ENCODE data around the gene PRELID3B. TPM values are rescaled to one million over a fixed set of nuclear protein-coding genes. Genes with fewer than 3 reads are reported as not detected.
A peak's percentile ranks its signal among the peaks of the same experiment; 100 is the strongest.

The PRELID3B gene
- total RNA-seq, 1 donor: 68.4 TPM

DNA sequence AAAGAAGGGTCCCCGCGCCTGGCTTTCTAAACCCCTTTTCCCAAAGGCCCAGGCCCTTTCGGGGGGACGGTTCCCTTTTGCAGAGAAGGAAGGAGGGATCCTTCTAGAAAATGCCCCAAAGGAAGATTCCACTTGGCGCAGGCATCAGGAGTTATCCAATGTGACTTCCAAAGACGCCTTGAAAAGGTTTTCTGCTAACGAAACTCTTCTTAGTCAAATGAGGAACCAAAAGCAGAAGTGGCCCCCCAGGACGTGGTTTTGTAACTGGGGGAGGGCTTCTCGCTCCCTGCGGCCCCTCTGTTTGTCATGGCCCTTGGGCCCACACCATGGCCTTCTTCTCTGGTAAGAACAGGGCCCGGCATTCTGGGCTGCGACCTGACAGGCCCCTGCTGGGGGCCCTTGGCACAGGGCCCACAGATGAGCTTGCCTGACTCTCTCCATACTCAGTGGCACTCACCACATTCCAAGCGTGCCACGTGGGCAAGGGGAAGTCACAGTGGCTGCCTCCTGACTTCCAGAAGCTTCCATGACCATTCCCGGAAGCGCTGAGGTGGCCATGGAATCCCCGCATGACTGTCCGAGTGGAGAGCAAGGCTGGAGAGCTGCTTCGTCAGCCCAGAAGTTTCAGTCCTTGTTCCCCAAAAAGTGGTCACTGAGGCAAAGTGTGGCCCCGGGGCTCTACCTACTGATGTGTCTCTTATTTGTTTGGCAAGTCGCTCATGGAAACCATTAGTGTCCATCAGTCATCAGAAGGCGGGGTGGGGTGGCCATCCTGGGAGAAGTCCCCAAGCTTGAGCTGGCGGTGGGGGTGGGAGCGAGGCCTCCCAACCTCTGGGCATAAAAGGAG, 34.7 kb downstream of the PRELID3B start:
- peak; percentile 69 for DNase-seq (ENCODE audit: insufficient read length, low spot score, missing footprints)
- TF ChIP-seq, protein P1, sequence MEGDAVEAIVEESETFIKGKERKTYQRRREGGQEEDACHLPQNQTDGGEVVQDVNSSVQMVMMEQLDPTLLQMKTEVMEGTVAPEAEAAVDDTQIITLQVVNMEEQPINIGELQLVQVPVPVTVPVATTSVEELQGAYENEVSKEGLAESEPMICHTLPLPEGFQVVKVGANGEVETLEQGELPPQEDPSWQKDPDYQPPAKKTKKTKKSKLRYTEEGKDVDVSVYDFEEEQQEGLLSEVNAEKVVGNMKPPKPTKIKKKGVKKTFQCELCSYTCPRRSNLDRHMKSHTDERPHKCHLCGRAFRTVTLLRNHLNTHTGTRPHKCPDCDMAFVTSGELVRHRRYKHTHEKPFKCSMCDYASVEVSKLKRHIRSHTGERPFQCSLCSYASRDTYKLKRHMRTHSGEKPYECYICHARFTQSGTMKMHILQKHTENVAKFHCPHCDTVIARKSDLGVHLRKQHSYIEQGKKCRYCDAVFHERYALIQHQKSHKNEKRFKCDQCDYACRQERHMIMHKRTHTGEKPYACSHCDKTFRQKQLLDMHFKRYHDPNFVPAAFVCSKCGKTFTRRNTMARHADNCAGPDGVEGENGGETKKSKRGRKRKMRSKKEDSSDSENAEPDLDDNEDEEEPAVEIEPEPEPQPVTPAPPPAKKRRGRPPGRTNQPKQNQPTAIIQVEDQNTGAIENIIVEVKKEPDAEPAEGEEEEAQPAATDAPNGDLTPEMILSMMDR (IDR thresholded peaks at IDR 0.05; ENCODE audit: extremely low read depth, low read depth, low read length): no peak
- Histone ChIP-seq H3K27me3 (ENCODE audit: insufficient read depth, low read length) (no peaks in the 10 kb centered on the region), H3K36me3 (ENCODE audit: insufficient read depth, low read length) (peaks cover 24% of the 10 kb centered on the region), H2AFZ (ENCODE audit: low read length) (no peak overlapping the region), H3K9me3 (ENCODE audit: low read depth, low read length) (no peaks in the 10 kb centered on the region), H3K4me1 (ENCODE audit: insufficient read depth, low read length) (peaks cover 37% of the 10 kb centered on the region), H3K4me2 (ENCODE audit: insufficient read depth, low read length) (peak overlapping the region; percentile 92), H3K4me3 (ENCODE audit: insufficient read depth, low read length) (peak overlapping the region; percentile 90), H3K27ac (ENCODE audit: low read depth, low read length) (no peak overlapping the region), H3K79me2 (ENCODE audit: insufficient read depth, low read length) (peaks cover 40% of the 10 kb centered on the region), H4K20me1 (ENCODE audit: insufficient read depth, low read length) (peaks cover 18% of the 10 kb centered on the region)

DNA sequence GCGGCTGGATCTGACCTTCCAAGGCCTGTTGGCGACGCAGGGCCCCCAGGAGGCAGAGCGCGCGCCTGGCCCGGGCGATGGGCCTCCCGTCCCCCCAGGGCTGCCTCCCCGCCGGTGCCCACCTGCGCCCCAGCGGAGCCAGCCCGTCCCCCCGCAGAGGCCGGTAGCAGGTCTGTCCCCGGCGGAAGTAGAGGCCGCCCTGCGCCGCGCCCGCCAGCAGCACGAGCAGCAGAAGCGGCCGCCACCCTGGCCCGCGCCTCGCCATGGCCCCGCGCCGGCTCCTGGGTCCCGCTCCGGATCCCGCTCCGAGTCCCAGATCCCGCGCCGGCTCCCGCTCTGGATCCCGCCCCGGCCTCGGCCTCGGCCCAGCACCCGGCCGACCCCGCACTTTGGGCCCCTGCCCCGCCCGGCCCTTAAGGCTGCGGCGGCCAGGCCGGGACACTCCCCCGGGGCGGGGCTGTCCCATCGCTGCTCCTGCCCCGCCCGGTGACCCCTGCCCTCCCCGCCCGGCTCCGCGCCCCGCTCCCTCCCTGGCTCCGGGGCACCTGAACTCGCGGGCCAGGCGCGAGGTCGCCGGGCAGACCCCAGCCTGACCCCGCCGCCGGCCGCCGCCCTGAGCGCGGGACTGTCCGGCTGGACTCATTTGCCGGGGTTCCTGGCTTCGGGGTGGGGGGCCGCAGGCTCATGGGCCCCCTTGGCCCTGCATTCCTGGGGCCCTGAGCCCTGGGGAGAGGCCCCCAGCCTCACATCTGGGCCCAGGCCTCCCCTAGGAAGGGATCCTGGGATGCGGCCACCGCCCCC, 35.5 kb downstream of the PRELID3B start, which contains the start of gene CTSZ:
Gene CTSZ, minus strand, starts transcription at position 391 of the 801 bp plus-strand sequence. Its CDS starts 126 bp downstream, at position 265.
- no peaks in the 10 kb centered on the region for H3K9me3 ChIP-seq (ENCODE audit: low read depth, low read length)
- H3K27me3 ChIP-seq (ENCODE audit: insufficient read depth, low read length): no peaks in the 10 kb centered on the region
- peak; percentile 97 for DNase-seq (ENCODE audit: insufficient read length, low spot score, missing footprints)
- H3K4me1 ChIP-seq (ENCODE audit: insufficient read depth, low read length): peaks cover 37% of the 10 kb centered on the region
- H3K4me3 ChIP-seq (ENCODE audit: insufficient read depth, low read length): peak within 1 kb of the TSS; percentile 90
- peaks cover 20% of the 10 kb centered on the region for H4K20me1 ChIP-seq (ENCODE audit: insufficient read depth, low read length)
- TF ChIP-seq, protein P1 (IDR thresholded peaks at IDR 0.05; ENCODE audit: extremely low read depth, low read depth, low read length): no peak
- peak within 1 kb of the TSS; percentile 92 for H3K4me2 ChIP-seq (ENCODE audit: insufficient read depth, low read length)
- H3K79me2 ChIP-seq (ENCODE audit: insufficient read depth, low read length): peaks cover 48% of the 10 kb centered on the region
- peak within 1 kb of the TSS; percentile 74 for H2AFZ ChIP-seq (ENCODE audit: low read length)
- H3K27ac ChIP-seq (ENCODE audit: low read depth, low read length): peak within 1 kb of the TSS; percentile 78
- peaks cover 26% of the 10 kb centered on the region for H3K36me3 ChIP-seq (ENCODE audit: insufficient read depth, low read length)

DNA sequence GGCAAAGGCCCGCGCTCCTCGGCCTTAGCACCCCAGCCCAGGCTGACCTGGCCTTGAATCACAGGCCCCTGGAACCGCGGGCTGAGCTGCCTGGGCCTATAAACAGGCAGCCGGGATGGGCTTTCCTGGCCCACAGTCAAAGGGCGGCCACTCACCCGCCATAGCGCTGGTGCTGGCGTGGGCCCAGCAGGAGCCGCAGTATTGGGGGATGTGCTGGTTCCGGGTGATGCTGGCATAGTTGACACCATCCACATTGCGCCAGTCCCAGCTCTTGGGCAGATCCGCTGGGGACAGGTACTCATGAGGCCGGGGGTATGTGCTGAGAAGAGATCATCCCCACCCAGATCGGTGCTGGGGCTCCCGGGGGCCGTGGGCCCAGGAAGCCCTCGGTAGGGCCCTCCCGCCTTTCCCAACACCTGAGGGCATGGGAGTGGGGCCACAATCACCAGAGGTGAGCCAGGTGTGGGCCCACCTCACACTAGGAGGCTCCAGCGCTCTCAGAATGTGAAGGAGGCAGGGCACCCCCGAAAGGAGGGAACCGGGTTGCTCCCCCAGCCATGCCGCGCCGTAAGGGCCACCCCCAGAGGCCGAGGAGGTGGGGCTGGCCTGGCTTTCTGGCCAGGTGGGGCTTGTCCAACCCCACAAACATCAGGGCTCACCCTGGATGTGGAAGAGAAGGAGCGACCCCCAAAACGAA, 36.3 kb downstream of the PRELID3B start:
- peak overlapping the region; percentile 78 for H3K27ac ChIP-seq (ENCODE audit: low read depth, low read length)
- H3K4me3 ChIP-seq (ENCODE audit: insufficient read depth, low read length): peak overlapping the region; percentile 90
- no peaks in the 10 kb centered on the region for H3K27me3 ChIP-seq (ENCODE audit: insufficient read depth, low read length)
- H3K9me3 ChIP-seq (ENCODE audit: low read depth, low read length): no peaks in the 10 kb centered on the region
- H3K4me2 ChIP-seq (ENCODE audit: insufficient read depth, low read length): peak overlapping the region; percentile 92
- H3K36me3 ChIP-seq (ENCODE audit: insufficient read depth, low read length): peaks cover 30% of the 10 kb centered on the region
- TF ChIP-seq, protein P1 (IDR thresholded peaks at IDR 0.05; ENCODE audit: extremely low read depth, low read depth, low read length): no peak
- H3K4me1 ChIP-seq (ENCODE audit: insufficient read depth, low read length): peaks cover 32% of the 10 kb centered on the region
- peaks cover 56% of the 10 kb centered on the region for H3K79me2 ChIP-seq (ENCODE audit: insufficient read depth, low read length)
- H4K20me1 ChIP-seq (ENCODE audit: insufficient read depth, low read length): peaks cover 24% of the 10 kb centered on the region
- DNase-seq (ENCODE audit: insufficient read length, low spot score, missing footprints): peak; percentile 94
- H2AFZ ChIP-seq (ENCODE audit: low read length): peak overlapping the region; percentile 74
